A549 (cell line): ENCODE data around the gene SUV39H2.

ENCODE experiments used
- BHLHE40 ChIP-seq: IDR thresholded peaks from 2 replicates; pipeline ENCODE4 v1.6.1; 2012; ENCODE audit warnings: low read depth, low read length, inconsistent platforms
- ESRRA ChIP-seq: fragments of 150-350 bp; IDR thresholded peaks from 2 replicates; pipeline ENCODE4 v1.6.1; 2014; ENCODE audit warnings: mild to moderate bottlenecking, low read length, borderline replicate concordance
- MYC ChIP-seq: IDR thresholded peaks from 2 replicates; pipeline ENCODE4 v1.6.1; 2012; ENCODE audit warnings: mild to moderate bottlenecking, inconsistent platforms, low read length, improper control_type of control experiment, borderline replicate concordance
- NR3C1 ChIP-seq: fragments of >200 bp; sonication (Bioruptor Twin); formaldehyde crosslinking; IDR thresholded peaks from 3 replicates; pipeline ENCODE4 v1.6.1; 2017
- RARB ChIP-seq: fragments of 250-450 bp; sonication (Bioruptor Pico); IDR thresholded peaks from 2 replicates; pipeline ENCODE4 v1.8.0; 2021; ENCODE audit warnings: mild to moderate bottlenecking, moderate library complexity
- TF ChIP-seq, protein P1 (sequence below): fragments of >200 bp; sonication (Bioruptor Twin); formaldehyde crosslinking; IDR thresholded peaks from 3 replicates; pipeline ENCODE4 v1.5.1; 2016
- TF ChIP-seq, protein P2 (sequence below): fragments of >200 bp; sonication (Bioruptor Twin); formaldehyde crosslinking; IDR thresholded peaks from 2 replicates; pipeline ENCODE4 v1.6.1; 2016
- TF ChIP-seq, protein P3 (sequence below): fragments of 150-350 bp; IDR thresholded peaks from 2 replicates; pipeline ENCODE4 v1.6.1; 2014; ENCODE audit warnings: low read depth, mild to moderate bottlenecking, low read length
- TF ChIP-seq, protein P4 (sequence below): fragments of 250-450 bp; sonication (Bioruptor Pico); IDR thresholded peaks from 2 replicates; pipeline ENCODE4 v1.5.0; 2021; ENCODE audit warnings: mild to moderate bottlenecking, moderate library complexity, borderline replicate concordance

DNA sequence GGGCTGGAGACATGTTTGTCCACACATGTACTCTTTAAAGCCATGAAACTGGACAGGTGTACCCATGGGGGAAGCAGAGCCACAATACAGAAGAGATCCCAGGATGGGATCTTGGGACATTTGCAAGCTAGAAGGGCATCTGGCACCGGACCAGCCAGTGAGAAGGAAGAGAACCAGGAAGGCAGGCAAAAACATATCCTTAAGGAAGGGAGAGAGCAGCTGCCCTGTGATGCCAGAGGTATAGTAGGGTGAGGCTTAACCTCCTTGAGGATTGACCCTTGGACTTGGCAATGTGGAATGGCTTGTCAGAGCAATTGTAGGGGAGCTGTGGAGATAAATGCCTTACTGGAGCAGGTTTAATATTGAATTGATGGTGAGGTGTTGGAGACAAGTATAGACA lies 17.9 kb upstream of the SUV39H2 start:
- TF ChIP-seq, protein P1, sequence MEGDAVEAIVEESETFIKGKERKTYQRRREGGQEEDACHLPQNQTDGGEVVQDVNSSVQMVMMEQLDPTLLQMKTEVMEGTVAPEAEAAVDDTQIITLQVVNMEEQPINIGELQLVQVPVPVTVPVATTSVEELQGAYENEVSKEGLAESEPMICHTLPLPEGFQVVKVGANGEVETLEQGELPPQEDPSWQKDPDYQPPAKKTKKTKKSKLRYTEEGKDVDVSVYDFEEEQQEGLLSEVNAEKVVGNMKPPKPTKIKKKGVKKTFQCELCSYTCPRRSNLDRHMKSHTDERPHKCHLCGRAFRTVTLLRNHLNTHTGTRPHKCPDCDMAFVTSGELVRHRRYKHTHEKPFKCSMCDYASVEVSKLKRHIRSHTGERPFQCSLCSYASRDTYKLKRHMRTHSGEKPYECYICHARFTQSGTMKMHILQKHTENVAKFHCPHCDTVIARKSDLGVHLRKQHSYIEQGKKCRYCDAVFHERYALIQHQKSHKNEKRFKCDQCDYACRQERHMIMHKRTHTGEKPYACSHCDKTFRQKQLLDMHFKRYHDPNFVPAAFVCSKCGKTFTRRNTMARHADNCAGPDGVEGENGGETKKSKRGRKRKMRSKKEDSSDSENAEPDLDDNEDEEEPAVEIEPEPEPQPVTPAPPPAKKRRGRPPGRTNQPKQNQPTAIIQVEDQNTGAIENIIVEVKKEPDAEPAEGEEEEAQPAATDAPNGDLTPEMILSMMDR, result no peak
- TF ChIP-seq, protein P2, sequence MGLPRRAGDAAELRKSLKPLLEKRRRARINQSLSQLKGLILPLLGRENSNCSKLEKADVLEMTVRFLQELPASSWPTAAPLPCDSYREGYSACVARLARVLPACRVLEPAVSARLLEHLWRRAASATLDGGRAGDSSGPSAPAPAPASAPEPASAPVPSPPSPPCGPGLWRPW, result no peak
- TF ChIP-seq, protein P3, sequence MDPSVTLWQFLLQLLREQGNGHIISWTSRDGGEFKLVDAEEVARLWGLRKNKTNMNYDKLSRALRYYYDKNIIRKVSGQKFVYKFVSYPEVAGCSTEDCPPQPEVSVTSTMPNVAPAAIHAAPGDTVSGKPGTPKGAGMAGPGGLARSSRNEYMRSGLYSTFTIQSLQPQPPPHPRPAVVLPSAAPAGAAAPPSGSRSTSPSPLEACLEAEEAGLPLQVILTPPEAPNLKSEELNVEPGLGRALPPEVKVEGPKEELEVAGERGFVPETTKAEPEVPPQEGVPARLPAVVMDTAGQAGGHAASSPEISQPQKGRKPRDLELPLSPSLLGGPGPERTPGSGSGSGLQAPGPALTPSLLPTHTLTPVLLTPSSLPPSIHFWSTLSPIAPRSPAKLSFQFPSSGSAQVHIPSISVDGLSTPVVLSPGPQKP, result no peak
- TF ChIP-seq RARB (CRISPR knock-in tag) (no peak), ESRRA (no peak), MYC (no peak), BHLHE40 (no peak), NR3C1 (no peak)
- TF ChIP-seq, protein P4, sequence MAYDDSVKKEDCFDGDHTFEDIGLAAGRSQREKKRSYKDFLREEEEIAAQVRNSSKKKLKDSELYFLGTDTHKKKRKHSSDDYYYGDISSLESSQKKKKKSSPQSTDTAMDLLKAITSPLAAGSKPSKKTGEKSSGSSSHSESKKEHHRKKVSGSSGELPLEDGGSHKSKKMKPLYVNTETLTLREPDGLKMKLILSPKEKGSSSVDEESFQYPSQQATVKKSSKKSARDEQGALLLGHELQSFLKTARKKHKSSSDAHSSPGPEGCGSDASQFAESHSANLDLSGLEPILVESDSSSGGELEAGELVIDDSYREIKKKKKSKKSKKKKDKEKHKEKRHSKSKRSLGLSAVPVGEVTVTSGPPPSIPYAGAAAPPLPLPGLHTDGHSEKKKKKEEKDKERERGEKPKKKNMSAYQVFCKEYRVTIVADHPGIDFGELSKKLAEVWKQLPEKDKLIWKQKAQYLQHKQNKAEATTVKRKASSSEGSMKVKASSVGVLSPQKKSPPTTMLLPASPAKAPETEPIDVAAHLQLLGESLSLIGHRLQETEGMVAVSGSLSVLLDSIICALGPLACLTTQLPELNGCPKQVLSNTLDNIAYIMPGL, result no peak
